HL-60 (cell line): ENCODE measurements around the gene PRKACB.

Source experiments
- CTCF ChIP-seq: IDR thresholded peaks from one replicate; pipeline ENCODE4 v1.5.1; 2011; ENCODE audit warnings: low read length, control low read depth, inconsistent platforms; ENCODE audit not compliant: insufficient read depth
- GABPA ChIP-seq: IDR thresholded peaks from 2 replicates; pipeline ENCODE4 v1.6.1; 2012; ENCODE audit warnings: low read depth
- TF ChIP-seq, protein P1 (sequence below): IDR thresholded peaks from 2 replicates; pipeline ENCODE4 v1.6.1; 2012; ENCODE audit warnings: low read depth; ENCODE audit not compliant: insufficient replicate concordance

DNA sequence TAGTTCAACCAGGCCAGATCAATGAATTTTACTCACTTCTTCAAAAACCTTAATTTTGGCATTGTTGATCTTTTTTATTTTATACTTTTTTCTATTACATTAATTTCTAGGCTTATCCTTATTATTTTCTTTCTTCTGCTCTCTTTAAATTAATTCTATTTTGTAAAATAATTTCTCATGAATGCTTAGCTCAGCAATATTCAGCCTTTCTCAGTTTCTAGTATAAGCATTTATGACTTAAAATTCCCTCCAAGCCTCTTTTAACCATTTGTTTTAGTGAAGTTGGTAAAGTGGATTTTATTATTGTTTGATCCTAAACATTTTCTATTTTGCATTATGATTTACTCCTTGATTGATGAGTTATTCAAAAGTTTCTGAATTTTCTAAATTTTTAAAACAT lies 136.8 kb downstream of the PRKACB start:
- TF ChIP-seq, protein P1, sequence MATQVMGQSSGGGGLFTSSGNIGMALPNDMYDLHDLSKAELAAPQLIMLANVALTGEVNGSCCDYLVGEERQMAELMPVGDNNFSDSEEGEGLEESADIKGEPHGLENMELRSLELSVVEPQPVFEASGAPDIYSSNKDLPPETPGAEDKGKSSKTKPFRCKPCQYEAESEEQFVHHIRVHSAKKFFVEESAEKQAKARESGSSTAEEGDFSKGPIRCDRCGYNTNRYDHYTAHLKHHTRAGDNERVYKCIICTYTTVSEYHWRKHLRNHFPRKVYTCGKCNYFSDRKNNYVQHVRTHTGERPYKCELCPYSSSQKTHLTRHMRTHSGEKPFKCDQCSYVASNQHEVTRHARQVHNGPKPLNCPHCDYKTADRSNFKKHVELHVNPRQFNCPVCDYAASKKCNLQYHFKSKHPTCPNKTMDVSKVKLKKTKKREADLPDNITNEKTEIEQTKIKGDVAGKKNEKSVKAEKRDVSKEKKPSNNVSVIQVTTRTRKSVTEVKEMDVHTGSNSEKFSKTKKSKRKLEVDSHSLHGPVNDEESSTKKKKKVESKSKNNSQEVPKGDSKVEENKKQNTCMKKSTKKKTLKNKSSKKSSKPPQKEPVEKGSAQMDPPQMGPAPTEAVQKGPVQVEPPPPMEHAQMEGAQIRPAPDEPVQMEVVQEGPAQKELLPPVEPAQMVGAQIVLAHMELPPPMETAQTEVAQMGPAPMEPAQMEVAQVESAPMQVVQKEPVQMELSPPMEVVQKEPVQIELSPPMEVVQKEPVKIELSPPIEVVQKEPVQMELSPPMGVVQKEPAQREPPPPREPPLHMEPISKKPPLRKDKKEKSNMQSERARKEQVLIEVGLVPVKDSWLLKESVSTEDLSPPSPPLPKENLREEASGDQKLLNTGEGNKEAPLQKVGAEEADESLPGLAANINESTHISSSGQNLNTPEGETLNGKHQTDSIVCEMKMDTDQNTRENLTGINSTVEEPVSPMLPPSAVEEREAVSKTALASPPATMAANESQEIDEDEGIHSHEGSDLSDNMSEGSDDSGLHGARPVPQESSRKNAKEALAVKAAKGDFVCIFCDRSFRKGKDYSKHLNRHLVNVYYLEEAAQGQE, result no peak
- TF ChIP-seq CTCF (no peak), GABPA (no peak)
